ENCODE measurements around the gene VSTM2B. TPM values are rescaled to one million over a fixed set of nuclear protein-coding genes. Genes with fewer than 3 reads are reported as not detected.
A peak's percentile ranks its signal among the peaks of the same experiment; 100 is the strongest.

The VSTM2B gene
- total RNA-seq, 1 donor = not detected

DNA sequence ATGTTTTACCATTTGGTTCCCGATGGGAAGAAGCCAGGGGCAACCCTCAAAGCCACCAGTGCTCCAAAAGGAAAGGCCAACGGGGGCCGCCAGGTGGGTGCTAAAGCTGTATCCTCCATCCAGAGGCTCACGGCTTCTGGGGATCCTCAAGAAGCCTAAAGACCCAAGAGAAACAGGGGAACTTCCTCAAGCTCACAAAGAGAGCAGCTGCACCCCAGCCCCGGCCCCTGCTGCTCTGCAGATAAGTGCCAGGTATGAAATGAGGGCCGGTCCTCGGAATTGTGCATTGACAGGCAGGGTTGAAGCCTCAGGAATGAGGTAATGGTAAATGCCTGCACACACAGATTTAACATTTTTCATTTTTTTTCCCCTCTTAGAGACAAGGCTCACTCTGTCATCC, 72.2 kb downstream of the VSTM2B start:
- no peak for DNase-seq (ENCODE audit: low read depth)
- no peak for TF ChIP-seq CTCF (IDR thresholded peaks at IDR 0.05; ENCODE audit: insufficient read depth, low read depth, low read length)

DNA sequence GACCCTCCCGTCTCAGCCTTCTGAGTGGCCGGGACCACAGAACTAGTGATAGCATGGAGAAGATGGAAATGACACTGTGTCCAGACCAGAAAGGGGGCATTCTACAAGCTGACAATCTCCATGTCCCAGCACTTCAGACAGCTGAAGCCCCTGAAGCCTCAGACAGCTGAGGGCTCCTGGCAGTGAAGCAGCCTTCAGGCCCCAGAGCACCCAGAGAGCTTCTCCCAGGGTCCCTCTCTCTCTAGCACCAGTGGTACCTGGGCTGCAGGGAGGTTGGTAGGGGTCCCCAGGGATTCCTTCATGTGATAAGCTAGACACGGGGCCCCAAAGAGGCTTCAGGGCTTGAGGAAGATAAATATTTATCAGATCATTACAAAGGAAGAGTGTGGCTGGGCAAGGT, 72.7 kb downstream of the VSTM2B start:
- DNase-seq (ENCODE audit: low read depth) = no peak
- no peak overlapping the region for H3K4me3 ChIP-seq (ENCODE audit: low read depth, low read length)
- no peak for TF ChIP-seq CTCF (IDR thresholded peaks at IDR 0.05; ENCODE audit: insufficient read depth, low read depth, low read length)

More for the DNA sequence above, 72.2 kb downstream of the VSTM2B start:
- H3K4me3 ChIP-seq (ENCODE audit: low read depth, low read length) = no peak overlapping the region

DNA sequence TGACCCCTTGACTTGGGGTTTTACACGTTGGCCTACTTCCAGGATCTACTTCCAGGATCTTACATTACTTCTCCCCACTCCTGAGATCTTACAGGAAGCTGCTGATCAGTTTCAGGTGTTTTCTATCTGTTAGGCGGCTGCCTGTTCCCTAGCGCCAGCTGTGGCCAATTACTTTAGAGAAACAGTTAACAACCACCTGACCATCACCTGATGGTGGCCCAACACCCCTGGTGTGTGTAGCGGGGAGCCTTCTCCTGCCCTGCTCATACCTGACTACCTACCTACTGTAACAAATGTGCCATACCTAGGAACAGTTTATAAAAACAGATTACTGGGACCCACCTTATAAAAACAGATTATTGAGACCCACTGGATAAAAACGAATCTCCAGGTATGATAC, 77.5 kb downstream of the VSTM2B start:
- no peak overlapping the region for H3K4me3 ChIP-seq (ENCODE audit: low read depth, low read length)
- no peak for DNase-seq (ENCODE audit: low read depth)
- TF ChIP-seq CTCF (IDR thresholded peaks at IDR 0.05; ENCODE audit: insufficient read depth, low read depth, low read length) = no peak

GRCh38 chr19:29605653-29606419, 80.0 kb downstream of the VSTM2B start, which contains the start of gene POP4:
POP4 (plus strand) TSS chr19:29606283; CDS start chr19:29606319, 36 bp downstream.
- H3K4me3 ChIP-seq (ENCODE audit: low read depth, low read length) = peak within 1 kb of the TSS; percentile 83
- no peak for TF ChIP-seq CTCF (IDR thresholded peaks at IDR 0.05; ENCODE audit: insufficient read depth, low read depth, low read length)
- DNase-seq (ENCODE audit: low read depth) = peak; percentile 96

DNA sequence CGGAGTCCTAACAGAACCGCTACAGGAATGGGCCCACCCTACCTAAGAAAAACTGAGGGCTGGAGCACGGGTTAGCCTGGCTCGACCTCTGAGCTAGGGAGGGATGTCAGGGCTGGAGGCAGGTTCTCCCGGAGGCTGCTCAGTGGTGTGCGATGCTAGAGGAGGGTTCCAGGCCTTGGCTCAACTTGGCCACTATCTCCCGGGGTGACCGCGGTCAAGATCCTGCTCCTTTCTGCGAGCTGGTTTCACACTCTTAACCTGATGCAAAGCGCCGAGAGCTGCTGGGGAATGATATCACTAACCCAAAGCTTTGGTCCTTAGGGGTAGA, 80.6 kb downstream of the VSTM2B start:
- no peak for TF ChIP-seq CTCF (IDR thresholded peaks at IDR 0.05; ENCODE audit: insufficient read depth, low read depth, low read length)
- H3K4me3 ChIP-seq (ENCODE audit: low read depth, low read length) = peak overlapping the region; percentile 83
- DNase-seq (ENCODE audit: low read depth) = no peak

GRCh38 chr19:29609636-29610035, 83.8 kb downstream of the VSTM2B start:
- no peak for TF ChIP-seq CTCF (IDR thresholded peaks at IDR 0.05; ENCODE audit: insufficient read depth, low read depth, low read length)
- no peak for DNase-seq (ENCODE audit: low read depth)
- no peak overlapping the region for H3K4me3 ChIP-seq (ENCODE audit: low read depth, low read length)

GRCh38 chr19:29610213-29610573, 84.4 kb downstream of the VSTM2B start:
- H3K4me3 ChIP-seq (ENCODE audit: low read depth, low read length) = no peak overlapping the region
- DNase-seq (ENCODE audit: low read depth) = no peak
- TF ChIP-seq CTCF (IDR thresholded peaks at IDR 0.05; ENCODE audit: insufficient read depth, low read depth, low read length) = no peak
